Measurements from ENCODE around the gene ABCG4. TPM values are rescaled to one million over a fixed set of nuclear protein-coding genes. Genes with fewer than 3 reads are reported as not detected.

ABCG4 gene
- total RNA-seq, 1 experiment from 2014 or later, result not detected

GRCh38 chr11:119152604-119153003, 3.8 kb downstream of the ABCG4 start:
- TF ChIP-seq, protein P1, sequence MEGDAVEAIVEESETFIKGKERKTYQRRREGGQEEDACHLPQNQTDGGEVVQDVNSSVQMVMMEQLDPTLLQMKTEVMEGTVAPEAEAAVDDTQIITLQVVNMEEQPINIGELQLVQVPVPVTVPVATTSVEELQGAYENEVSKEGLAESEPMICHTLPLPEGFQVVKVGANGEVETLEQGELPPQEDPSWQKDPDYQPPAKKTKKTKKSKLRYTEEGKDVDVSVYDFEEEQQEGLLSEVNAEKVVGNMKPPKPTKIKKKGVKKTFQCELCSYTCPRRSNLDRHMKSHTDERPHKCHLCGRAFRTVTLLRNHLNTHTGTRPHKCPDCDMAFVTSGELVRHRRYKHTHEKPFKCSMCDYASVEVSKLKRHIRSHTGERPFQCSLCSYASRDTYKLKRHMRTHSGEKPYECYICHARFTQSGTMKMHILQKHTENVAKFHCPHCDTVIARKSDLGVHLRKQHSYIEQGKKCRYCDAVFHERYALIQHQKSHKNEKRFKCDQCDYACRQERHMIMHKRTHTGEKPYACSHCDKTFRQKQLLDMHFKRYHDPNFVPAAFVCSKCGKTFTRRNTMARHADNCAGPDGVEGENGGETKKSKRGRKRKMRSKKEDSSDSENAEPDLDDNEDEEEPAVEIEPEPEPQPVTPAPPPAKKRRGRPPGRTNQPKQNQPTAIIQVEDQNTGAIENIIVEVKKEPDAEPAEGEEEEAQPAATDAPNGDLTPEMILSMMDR (conservative IDR thresholded peaks at IDR 0.05; ENCODE audit: low read depth, low read length), result no peak
- no peak for TF ChIP-seq EZH2 (IDR thresholded peaks at IDR 0.05; ENCODE audit: borderline replicate concordance, low read depth, low read length, poor library complexity, severe bottlenecking)
- intact Hi-C loops (cut with micrococcal nuclease; ENCODE audit: unreplicated experiment), result no loop called here
- POLR2A ChIA-PET (ENCODE audit: low non-redundant PET), result no interaction called here

DNA sequence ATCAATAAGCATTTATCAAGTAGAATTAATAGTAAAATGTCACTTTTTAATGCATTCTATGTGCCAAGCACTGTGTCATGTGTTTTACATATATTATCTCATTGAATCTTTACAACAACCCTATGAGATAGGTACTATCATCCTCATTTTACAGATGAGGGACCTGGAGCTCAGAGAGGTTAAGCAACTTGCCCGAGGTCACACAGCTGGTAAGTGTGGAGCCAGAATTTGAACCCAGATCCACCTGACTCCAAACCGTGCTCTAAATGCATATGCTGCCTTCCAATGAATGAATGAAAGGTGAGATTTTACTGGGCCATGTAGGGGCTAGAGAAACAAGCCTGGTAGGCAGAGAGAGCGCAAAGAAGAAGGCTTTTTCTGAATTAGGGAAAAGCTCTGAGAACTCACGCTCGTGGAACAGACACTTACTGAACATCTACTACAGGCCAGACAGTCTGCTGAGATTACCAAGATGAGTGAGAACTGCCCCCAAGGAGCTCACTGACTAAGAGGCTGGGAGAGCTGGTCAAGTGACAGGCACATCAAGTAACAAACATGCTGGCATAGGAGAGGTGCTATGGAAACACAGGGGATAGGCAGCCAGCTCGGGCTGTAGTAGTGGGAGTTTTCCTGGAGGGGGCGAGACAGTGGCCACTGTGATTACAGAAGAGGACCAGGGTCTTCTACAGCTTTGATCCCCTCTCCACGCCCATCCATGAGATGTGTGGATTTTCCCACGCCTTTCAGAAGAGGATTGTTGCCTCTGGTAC, 4.4 kb downstream of the ABCG4 start:
- Histone ChIP-seq H3K9me3 (ENCODE audit: low read depth, low read length, poor library complexity, severe bottlenecking) (no peaks in the 10 kb centered on the region), H3K4me3 (ENCODE audit: low read depth, low read length, poor library complexity, severe bottlenecking) (no peak overlapping the region), H3K36me3 (ENCODE audit: insufficient read depth, low read length, poor library complexity, severe bottlenecking) (no peaks in the 10 kb centered on the region), H3K27ac (ENCODE audit: low read depth, low read length, poor library complexity, severe bottlenecking) (no peak overlapping the region), H3K27me3 (replicated peaks; ENCODE audit: insufficient read depth, low read depth, low read length, poor library complexity) (peaks cover 5% of the 10 kb centered on the region), H3K4me1 (ENCODE audit: insufficient read depth, low read length, poor library complexity, severe bottlenecking) (peaks cover 10% of the 10 kb centered on the region)
- no peak for DNase-seq (ENCODE audit: low spot score)
- ChIA-PET POLR2A (ENCODE audit: low non-redundant PET) (no interaction called here), CTCF (no interaction called here)
- intact Hi-C loops (cut with micrococcal nuclease; ENCODE audit: unreplicated experiment), result no loop called here
- TF ChIP-seq, protein P1 (conservative IDR thresholded peaks at IDR 0.05; ENCODE audit: low read depth, low read length), result peak; percentile 41
- no peak for TF ChIP-seq EZH2 (IDR thresholded peaks at IDR 0.05; ENCODE audit: borderline replicate concordance, low read depth, low read length, poor library complexity, severe bottlenecking)
- BruUV-seq (replicated peaks), result no TSS peak

More at GRCh38 chr11:119152604-119153003, 3.8 kb downstream of the ABCG4 start:
- DNase-seq (ENCODE audit: low spot score), result no peak
- no TSS peak for BruUV-seq (replicated peaks)
- H3K36me3 ChIP-seq (ENCODE audit: insufficient read depth, low read length, poor library complexity, severe bottlenecking), result no peaks in the 10 kb centered on the region
- H3K9me3 ChIP-seq (ENCODE audit: low read depth, low read length, poor library complexity, severe bottlenecking), result no peaks in the 10 kb centered on the region
- H3K4me3 ChIP-seq (ENCODE audit: low read depth, low read length, poor library complexity, severe bottlenecking), result no peak overlapping the region
- CTCF ChIA-PET, result no interaction called here
- no peak overlapping the region for H3K27ac ChIP-seq (ENCODE audit: low read depth, low read length, poor library complexity, severe bottlenecking)
- H3K27me3 ChIP-seq (replicated peaks; ENCODE audit: insufficient read depth, low read depth, low read length, poor library complexity), result peaks cover 5% of the 10 kb centered on the region
- H3K4me1 ChIP-seq (ENCODE audit: insufficient read depth, low read length, poor library complexity, severe bottlenecking), result peaks cover 10% of the 10 kb centered on the region

GRCh38 chr11:119154178-119154577, 5.3 kb downstream of the ABCG4 start:
- TF ChIP-seq, protein P1 (conservative IDR thresholded peaks at IDR 0.05; ENCODE audit: low read depth, low read length), result no peak
- no peak for TF ChIP-seq EZH2 (IDR thresholded peaks at IDR 0.05; ENCODE audit: borderline replicate concordance, low read depth, low read length, poor library complexity, severe bottlenecking)
- no peak overlapping the region for H3K4me3 ChIP-seq (ENCODE audit: low read depth, low read length, poor library complexity, severe bottlenecking)
- no peaks in the 10 kb centered on the region for H3K9me3 ChIP-seq (ENCODE audit: low read depth, low read length, poor library complexity, severe bottlenecking)
- CTCF ChIA-PET, result no interaction called here
- POLR2A ChIA-PET (ENCODE audit: low non-redundant PET), result no interaction called here
- intact Hi-C loops (cut with micrococcal nuclease; ENCODE audit: unreplicated experiment), result no loop called here
- no TSS peak for BruUV-seq (replicated peaks)
- DNase-seq (ENCODE audit: low spot score), result no peak
- no peaks in the 10 kb centered on the region for H3K36me3 ChIP-seq (ENCODE audit: insufficient read depth, low read length, poor library complexity, severe bottlenecking)
- H3K4me1 ChIP-seq (ENCODE audit: insufficient read depth, low read length, poor library complexity, severe bottlenecking), result peaks cover 6% of the 10 kb centered on the region
- no peak overlapping the region for H3K27ac ChIP-seq (ENCODE audit: low read depth, low read length, poor library complexity, severe bottlenecking)
- H3K27me3 ChIP-seq (replicated peaks; ENCODE audit: insufficient read depth, low read depth, low read length, poor library complexity), result peaks cover 5% of the 10 kb centered on the region
